Measurements from ENCODE around the gene AGPAT2. TPM values are rescaled to one million over a fixed set of nuclear protein-coding genes. Genes with fewer than 3 reads are reported as not detected.

Gene AGPAT2
- total RNA-seq, 1 donor, result 30.0 TPM

GRCh38 chr9:136668983-136669790 lies 18.1 kb downstream of the AGPAT2 start:
- Histone ChIP-seq H3K27ac (ENCODE audit: low read depth, low read length) (no peak overlapping the region), H3K4me1 (ENCODE audit: insufficient read depth, low read length) (peaks cover 3% of the 10 kb centered on the region), H4K20me1 (ENCODE audit: insufficient read depth, low read length) (peaks cover 6% of the 10 kb centered on the region), H3K9me3 (ENCODE audit: low read depth, low read length) (no peaks in the 10 kb centered on the region), H3K4me3 (ENCODE audit: insufficient read depth, low read length) (no peak overlapping the region), H3K27me3 (ENCODE audit: insufficient read depth, low read length) (peaks cover 15% of the 10 kb centered on the region), H3K79me2 (ENCODE audit: insufficient read depth, low read length) (no peaks in the 10 kb centered on the region), H3K36me3 (ENCODE audit: insufficient read depth, low read length) (no peaks in the 10 kb centered on the region), H3K4me2 (ENCODE audit: insufficient read depth, low read length) (no peak overlapping the region), H2AFZ (ENCODE audit: low read length) (peak overlapping the region; percentile 29)
- DNase-seq (ENCODE audit: insufficient read length, low spot score, missing footprints), result peak; percentile 97
- TF ChIP-seq CTCF (IDR thresholded peaks at IDR 0.05; ENCODE audit: extremely low read depth, low read depth, low read length), result no peak

- H3K4me3 ChIP-seq (ENCODE audit: insufficient read depth, low read length), result no peak overlapping the region
- H3K4me1 ChIP-seq (ENCODE audit: insufficient read depth, low read length), result peaks cover 3% of the 10 kb centered on the region
- H2AFZ ChIP-seq (ENCODE audit: low read length), result no peak overlapping the region
- DNase-seq (ENCODE audit: insufficient read length, low spot score, missing footprints), result no peak
- H3K4me2 ChIP-seq (ENCODE audit: insufficient read depth, low read length), result no peak overlapping the region
- no peak for TF ChIP-seq CTCF (IDR thresholded peaks at IDR 0.05; ENCODE audit: extremely low read depth, low read depth, low read length)
- H3K79me2 ChIP-seq (ENCODE audit: insufficient read depth, low read length), result no peaks in the 10 kb centered on the region
- H3K9me3 ChIP-seq (ENCODE audit: low read depth, low read length), result no peaks in the 10 kb centered on the region
- H4K20me1 ChIP-seq (ENCODE audit: insufficient read depth, low read length), result peaks cover 4% of the 10 kb centered on the region
- no peak overlapping the region for H3K27ac ChIP-seq (ENCODE audit: low read depth, low read length)
- peaks cover 15% of the 10 kb centered on the region for H3K27me3 ChIP-seq (ENCODE audit: insufficient read depth, low read length)
- H3K36me3 ChIP-seq (ENCODE audit: insufficient read depth, low read length), result no peaks in the 10 kb centered on the region
Measured at GRCh38 chr9:136667940-136668760, 19.1 kb downstream of the AGPAT2 start.

GRCh38 chr9:136667214-136667939 lies 19.9 kb downstream of the AGPAT2 start:
- Histone ChIP-seq H3K4me3 (ENCODE audit: insufficient read depth, low read length) (no peak overlapping the region), H3K4me2 (ENCODE audit: insufficient read depth, low read length) (no peak overlapping the region), H3K27ac (ENCODE audit: low read depth, low read length) (no peak overlapping the region), H3K9me3 (ENCODE audit: low read depth, low read length) (no peaks in the 10 kb centered on the region), H3K36me3 (ENCODE audit: insufficient read depth, low read length) (no peaks in the 10 kb centered on the region), H3K79me2 (ENCODE audit: insufficient read depth, low read length) (no peaks in the 10 kb centered on the region), H3K27me3 (ENCODE audit: insufficient read depth, low read length) (peaks cover 15% of the 10 kb centered on the region), H3K4me1 (ENCODE audit: insufficient read depth, low read length) (peaks cover 3% of the 10 kb centered on the region), H4K20me1 (ENCODE audit: insufficient read depth, low read length) (peaks cover 4% of the 10 kb centered on the region), H2AFZ (ENCODE audit: low read length) (no peak overlapping the region)
- no peak for DNase-seq (ENCODE audit: insufficient read length, low spot score, missing footprints)
- TF ChIP-seq CTCF (IDR thresholded peaks at IDR 0.05; ENCODE audit: extremely low read depth, low read depth, low read length), result no peak
